ENCODE results near the gene ANKS6. TPM values are rescaled to one million over a fixed set of nuclear protein-coding genes. Genes with fewer than 3 reads are reported as not detected.

Gene ANKS6
- total RNA-seq, 1 experiment from 2014 or later: 46.3 TPM

DNA sequence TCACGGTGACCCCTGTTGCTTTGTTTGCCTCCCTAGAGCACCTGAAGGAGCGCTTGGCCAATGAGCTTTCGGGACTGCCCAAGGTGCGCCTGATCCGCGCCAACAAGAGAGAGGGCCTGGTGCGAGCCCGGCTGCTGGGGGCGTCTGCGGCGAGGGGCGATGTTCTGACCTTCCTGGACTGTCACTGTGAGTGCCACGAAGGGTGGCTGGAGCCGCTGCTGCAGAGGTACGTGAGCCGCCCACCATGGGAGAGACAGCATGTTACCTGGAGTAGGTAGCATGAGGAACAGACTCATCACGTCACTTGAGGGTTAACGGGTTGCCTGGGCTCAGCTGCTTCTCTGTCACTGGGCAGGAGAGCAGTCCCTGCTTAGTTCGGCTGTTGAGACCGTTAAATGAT is 30.4 kb upstream of the ANKS6 start:
- no peaks in the 10 kb centered on the region for H3K23me2 ChIP-seq (ENCODE audit: insufficient read length, low read depth, low read length, poor library complexity, severe bottlenecking)
- H4K8ac ChIP-seq (replicated peaks; ENCODE audit: insufficient read length, low read depth, low read length): no peak overlapping the region
- no peaks in the 10 kb centered on the region for H3K4me1 ChIP-seq (ENCODE audit: insufficient read depth, low read length)
- Mint-ChIP-seq H3K4me3 (no peak overlapping the region), H3K27me3 (ENCODE audit: low read depth) (peaks cover 2% of the 10 kb centered on the region; the same call in 1 of the 2 replicates), H3K36me3 (ENCODE audit: insufficient read depth in 1 of 3, low read depth in 3 of 3) (peaks cover under 1 to 43% (median 29%) of the 10 kb centered on the region in 3 experiments; a peak in 6 of 7 replicates), H3K27ac (no peak overlapping the region), H3K9me3 (no peaks in the 10 kb centered on the region; a peak in 2 of 5 replicates), H3K4me1 (0 out of 4 replicates have a peak, but pooled peaks cover 0 to 3% of the 10 kb centered on the region in 2 experiments)
- H3K9ac ChIP-seq (ENCODE audit: extremely low read depth, insufficient read length, low read length): no peak overlapping the region
- no peaks in the 10 kb centered on the region for H3K79me1 ChIP-seq (ENCODE audit: insufficient read depth, low read depth, low read length, poor library complexity, severe bottlenecking)
- H4K5ac ChIP-seq (ENCODE audit: insufficient read length, low read depth, low read length): no peak overlapping the region
- no peak overlapping the region for H2BK20ac ChIP-seq (ENCODE audit: low read depth, low read length, poor library complexity, severe bottlenecking)
- no peak overlapping the region for H2BK15ac ChIP-seq (ENCODE audit: low read depth, low read length)
- H3K9me3 ChIP-seq (ENCODE audit: control insufficient read depth, low read depth, low read length): no peaks in the 10 kb centered on the region
- H2AK5ac ChIP-seq (ENCODE audit: insufficient read length, low read length): no peak overlapping the region
- no peak overlapping the region for H3K23ac ChIP-seq (ENCODE audit: insufficient read length, low read depth, low read length)
- no peak overlapping the region for H3K14ac ChIP-seq (ENCODE audit: insufficient read depth, low read length)
- no peak overlapping the region for H3T11ph ChIP-seq (ENCODE audit: low read length)
- no peak overlapping the region for H3K56ac ChIP-seq (ENCODE audit: insufficient read length, low read depth, low read length)
- no CpG with 5 or more reads among the region's 20 CpGs for WGBS (ENCODE audit: extremely low coverage, insufficient read length, low lambda C conversion rate)
- H2BK12ac ChIP-seq (ENCODE audit: insufficient read length, low read depth, low read length): no peak overlapping the region
- H3K18ac ChIP-seq (ENCODE audit: insufficient read length, low read depth, low read length): no peak overlapping the region
- no peak overlapping the region for H3K4ac ChIP-seq (ENCODE audit: low read depth, low read length)
- H2BK120ac ChIP-seq (ENCODE audit: low read depth, low read length, poor library complexity, severe bottlenecking): no peak overlapping the region
- no peak overlapping the region for H2AFZ ChIP-seq (ENCODE audit: low read length)
- no peak overlapping the region for H2BK5ac ChIP-seq (ENCODE audit: insufficient read length, low read length)
- H4K20me1 ChIP-seq (ENCODE audit: control insufficient read depth, insufficient read depth, insufficient read length): no peaks in the 10 kb centered on the region
- no peak for DNase-seq
- no peak overlapping the region for H4K91ac ChIP-seq (ENCODE audit: insufficient read length, low read depth, low read length)
- H3K79me2 ChIP-seq (ENCODE audit: insufficient read depth, low read length): no peaks in the 10 kb centered on the region
- H3K4me2 ChIP-seq (ENCODE audit: insufficient read depth, insufficient read length, low read length): no peak overlapping the region
- H3K27ac ChIP-seq (ENCODE audit: insufficient read length, low read depth, low read length): no peak overlapping the region
- no peaks in the 10 kb centered on the region for H3K27me3 ChIP-seq (ENCODE audit: insufficient read depth, low read length)
- TF ChIP-seq, protein P1, sequence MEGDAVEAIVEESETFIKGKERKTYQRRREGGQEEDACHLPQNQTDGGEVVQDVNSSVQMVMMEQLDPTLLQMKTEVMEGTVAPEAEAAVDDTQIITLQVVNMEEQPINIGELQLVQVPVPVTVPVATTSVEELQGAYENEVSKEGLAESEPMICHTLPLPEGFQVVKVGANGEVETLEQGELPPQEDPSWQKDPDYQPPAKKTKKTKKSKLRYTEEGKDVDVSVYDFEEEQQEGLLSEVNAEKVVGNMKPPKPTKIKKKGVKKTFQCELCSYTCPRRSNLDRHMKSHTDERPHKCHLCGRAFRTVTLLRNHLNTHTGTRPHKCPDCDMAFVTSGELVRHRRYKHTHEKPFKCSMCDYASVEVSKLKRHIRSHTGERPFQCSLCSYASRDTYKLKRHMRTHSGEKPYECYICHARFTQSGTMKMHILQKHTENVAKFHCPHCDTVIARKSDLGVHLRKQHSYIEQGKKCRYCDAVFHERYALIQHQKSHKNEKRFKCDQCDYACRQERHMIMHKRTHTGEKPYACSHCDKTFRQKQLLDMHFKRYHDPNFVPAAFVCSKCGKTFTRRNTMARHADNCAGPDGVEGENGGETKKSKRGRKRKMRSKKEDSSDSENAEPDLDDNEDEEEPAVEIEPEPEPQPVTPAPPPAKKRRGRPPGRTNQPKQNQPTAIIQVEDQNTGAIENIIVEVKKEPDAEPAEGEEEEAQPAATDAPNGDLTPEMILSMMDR (conservative IDR thresholded peaks at IDR 0.05): no peak
